A673 (cell line): ENCODE results near the gene B4GALT4. TPM values are rescaled to one million over a fixed set of nuclear protein-coding genes. Genes with fewer than 3 reads are reported as not detected.

Source experiments
- BruUV-seq: library from RNA; stranded (reverse); fragments of 400-500 nt; replicated peaks from 2 replicates; lab custom pipeline; 2021; lab: Mats Ljungman, UMichigan
- CTCF ChIA-PET: fragments of 300-600 bp; sonication (Branson Sonifier 250); formaldehyde crosslinking; loops from one replicate; lab custom pipeline; 2022; ENCODE audit warnings: antibody characterized with exemption; lab: Charles Lee
- POLR2A ChIA-PET: fragments of 300-600 bp; sonication (Branson Sonifier 250); formaldehyde crosslinking; loops from one replicate; lab custom pipeline; 2022; ENCODE audit warnings: antibody characterized with exemption; ENCODE audit not compliant: low non-redundant PET; lab: Charles Lee
- DNase-seq: peaks from one replicate; pipeline ENCODE4 v3.0.0-alpha.2; 2015; ENCODE audit warnings: low spot score
- H3K27ac ChIP-seq: fragments of 200-600 bp; sonication (generic); 2 replicates; pipeline ENCODE4 v1.5.1; 2016; ENCODE audit warnings: mixed run types, low read depth, mild to moderate bottlenecking, mixed read lengths, antibody characterized with exemption, low read length; ENCODE audit not compliant: poor library complexity, severe bottlenecking
- H3K27me3 ChIP-seq: fragments of 200-600 bp; sonication (generic); replicated peaks from 2 replicates; pipeline ENCODE4 v1.6.1; 2017; ENCODE audit warnings: mixed run types, low read depth, mild to moderate bottlenecking, mixed read lengths, antibody characterized with exemption, low read length; ENCODE audit not compliant: insufficient read depth, poor library complexity
- H3K36me3 ChIP-seq: fragments of 200-600 bp; sonication (generic); 2 replicates; pipeline ENCODE4 v1.6.1; 2016; ENCODE audit warnings: mixed run types, mild to moderate bottlenecking, mixed read lengths, antibody characterized with exemption, low read length; ENCODE audit not compliant: insufficient read depth, poor library complexity, severe bottlenecking
- H3K4me1 ChIP-seq: fragments of 200-600 bp; sonication (generic); 2 replicates; pipeline ENCODE4 v1.6.1; 2017; ENCODE audit warnings: mixed run types, mild to moderate bottlenecking, mixed read lengths, antibody characterized with exemption, low read length; ENCODE audit not compliant: insufficient read depth, poor library complexity, severe bottlenecking
- H3K4me3 ChIP-seq: fragments of 200-600 bp; sonication (generic); 2 replicates; pipeline ENCODE4 v1.5.1; 2016; ENCODE audit warnings: low read depth, mixed run types, mild to moderate bottlenecking, mixed read lengths, low read length; ENCODE audit not compliant: poor library complexity, severe bottlenecking
- H3K9me3 ChIP-seq: fragments of 200-600 bp; sonication (generic); 2 replicates; pipeline ENCODE4 v1.6.1; 2016; ENCODE audit warnings: mixed run types, low read depth, mild to moderate bottlenecking, mixed read lengths, antibody characterized with exemption, low read length; ENCODE audit not compliant: poor library complexity, severe bottlenecking
- EZH2 ChIP-seq: fragments of 200-600 bp; sonication (generic); IDR thresholded peaks from 2 replicates; pipeline ENCODE4 v1.6.1; 2017; ENCODE audit warnings: borderline replicate concordance, low read depth, mild to moderate bottlenecking, mixed read lengths, antibody characterized with exemption, low read length; ENCODE audit not compliant: poor library complexity, severe bottlenecking
- intact Hi-C: fragments of 100-400 bp; cut with micrococcal nuclease; formaldehyde crosslinking; loops from one replicate; pipeline ENCODE4 v1.10.0; 2022; ENCODE audit not compliant: unreplicated experiment
- total RNA-seq: library from RNA; stranded (reverse); gene quantifications from 2 replicates; pipeline ENCODE4 v1.2.3, GENCODE V29; 2021
- TF ChIP-seq, protein P1 (sequence below): fragments of 300-800, 200-600 bp; sonication (generic); conservative IDR thresholded peaks from 2 replicates; pipeline ENCODE4 v1.5.1; 2017; ENCODE audit warnings: low read depth, mild to moderate bottlenecking, antibody characterized with exemption, low read length, moderate library complexity, mixed read lengths

B4GALT4 gene
- total RNA-seq, 1 experiment from 2014 or later: 10.8 TPM

- no TSS peak for BruUV-seq
- intact Hi-C loops: no loop called here
- Histone ChIP-seq H3K27me3 (no peaks in the 10 kb centered on the region), H3K4me3 (no peak overlapping the region), H3K36me3 (peaks cover 11% of the 10 kb centered on the region), H3K4me1 (no peaks in the 10 kb centered on the region), H3K27ac (no peak overlapping the region), H3K9me3 (no peaks in the 10 kb centered on the region)
- POLR2A ChIA-PET: no interaction called here
- CTCF ChIA-PET: no interaction called here
- DNase-seq: no peak
- TF ChIP-seq, protein P1, sequence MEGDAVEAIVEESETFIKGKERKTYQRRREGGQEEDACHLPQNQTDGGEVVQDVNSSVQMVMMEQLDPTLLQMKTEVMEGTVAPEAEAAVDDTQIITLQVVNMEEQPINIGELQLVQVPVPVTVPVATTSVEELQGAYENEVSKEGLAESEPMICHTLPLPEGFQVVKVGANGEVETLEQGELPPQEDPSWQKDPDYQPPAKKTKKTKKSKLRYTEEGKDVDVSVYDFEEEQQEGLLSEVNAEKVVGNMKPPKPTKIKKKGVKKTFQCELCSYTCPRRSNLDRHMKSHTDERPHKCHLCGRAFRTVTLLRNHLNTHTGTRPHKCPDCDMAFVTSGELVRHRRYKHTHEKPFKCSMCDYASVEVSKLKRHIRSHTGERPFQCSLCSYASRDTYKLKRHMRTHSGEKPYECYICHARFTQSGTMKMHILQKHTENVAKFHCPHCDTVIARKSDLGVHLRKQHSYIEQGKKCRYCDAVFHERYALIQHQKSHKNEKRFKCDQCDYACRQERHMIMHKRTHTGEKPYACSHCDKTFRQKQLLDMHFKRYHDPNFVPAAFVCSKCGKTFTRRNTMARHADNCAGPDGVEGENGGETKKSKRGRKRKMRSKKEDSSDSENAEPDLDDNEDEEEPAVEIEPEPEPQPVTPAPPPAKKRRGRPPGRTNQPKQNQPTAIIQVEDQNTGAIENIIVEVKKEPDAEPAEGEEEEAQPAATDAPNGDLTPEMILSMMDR: no peak
- TF ChIP-seq EZH2: no peak
These were observed 17.2 kb downstream of the B4GALT4 start for GRCh38 chr3:119223511-119223910.

- H3K36me3 ChIP-seq: peaks cover 11% of the 10 kb centered on the region
- no peak overlapping the region for H3K4me3 ChIP-seq
- no peak overlapping the region for H3K27ac ChIP-seq
- intact Hi-C loops: no loop called here
- H3K9me3 ChIP-seq: no peaks in the 10 kb centered on the region
- ChIA-PET CTCF (no interaction called here), POLR2A (no interaction called here)
- TF ChIP-seq EZH2: no peak
- no peaks in the 10 kb centered on the region for H3K27me3 ChIP-seq
- DNase-seq: no peak
- no TSS peak for BruUV-seq
- no peaks in the 10 kb centered on the region for H3K4me1 ChIP-seq
These were observed 18.3 kb downstream of the B4GALT4 start for GRCh38 chr3:119222391-119222790.

GRCh38 chr3:119221779-119222320 lies 18.8 kb downstream of the B4GALT4 start:
- ChIA-PET CTCF (no interaction called here), POLR2A (no interaction called here)
- no TSS peak for BruUV-seq
- no peak overlapping the region for H3K4me3 ChIP-seq
- H3K36me3 ChIP-seq: peaks cover 11% of the 10 kb centered on the region
- no peak for DNase-seq
- H3K27me3 ChIP-seq: no peaks in the 10 kb centered on the region
- no peaks in the 10 kb centered on the region for H3K9me3 ChIP-seq
- no peaks in the 10 kb centered on the region for H3K4me1 ChIP-seq
- TF ChIP-seq, protein P1: no peak
- TF ChIP-seq EZH2: no peak
- intact Hi-C loops: no loop called here
- H3K27ac ChIP-seq: no peak overlapping the region

DNA sequence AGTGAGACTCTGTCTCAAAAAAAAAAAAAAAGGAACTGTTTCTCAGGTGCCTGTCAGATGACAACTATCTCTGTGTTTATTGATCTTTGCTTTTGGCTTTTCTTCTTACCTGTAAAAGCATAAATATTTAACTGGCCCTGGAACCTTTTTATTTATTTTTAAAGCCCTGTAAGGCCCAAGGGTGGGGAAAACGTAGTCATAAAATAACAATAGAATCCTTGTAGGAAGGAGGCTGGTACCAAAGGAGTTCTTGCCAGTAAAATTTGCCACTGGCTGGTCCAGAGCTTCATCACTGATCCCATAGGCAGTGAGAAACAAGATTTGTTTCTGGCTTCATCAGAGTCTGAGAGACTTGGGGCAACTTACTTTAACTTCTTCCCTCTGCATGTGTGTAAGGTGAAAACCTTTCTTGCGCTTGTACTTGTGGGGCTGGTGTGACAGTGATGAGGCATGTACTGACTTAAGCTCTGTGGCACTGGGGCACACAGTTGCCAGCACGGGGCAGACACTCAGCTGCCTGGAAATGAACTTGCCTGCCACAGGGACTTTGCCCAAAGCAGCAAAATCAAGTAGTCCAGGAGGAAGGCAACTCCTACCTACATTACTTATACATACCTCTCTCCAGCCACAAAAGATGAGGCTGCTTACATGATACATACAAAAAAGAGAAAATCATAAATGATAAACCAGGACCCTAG lies 19.6 kb downstream of the B4GALT4 start:
- intact Hi-C loops: no loop called here
- TF ChIP-seq EZH2: no peak
- H3K27ac ChIP-seq: no peak overlapping the region
- no peaks in the 10 kb centered on the region for H3K27me3 ChIP-seq
- ChIA-PET POLR2A (no interaction called here), CTCF (no interaction called here)
- no TSS peak for BruUV-seq
- H3K4me3 ChIP-seq: no peak overlapping the region
- H3K9me3 ChIP-seq: no peaks in the 10 kb centered on the region
- DNase-seq: no peak
- H3K36me3 ChIP-seq: peaks cover 10% of the 10 kb centered on the region
- no peaks in the 10 kb centered on the region for H3K4me1 ChIP-seq
